ENCODE measurements around the gene ZNF622. TPM values are rescaled to one million over a fixed set of nuclear protein-coding genes. Genes with fewer than 3 reads are reported as not detected.
"Not testable (repeated sequence)": the region's sequence is repeated elsewhere in the genome, so short reads cannot be mapped to it uniquely, and the experiment has no call there.

Gene ZNF622
- total RNA-seq, 1 donor from 2014 or later, result 56.1 TPM

- intact Hi-C loops (cut with micrococcal nuclease), result loop anchor here (10.0 kb wide), 1 partner anchor 184 kb away; no protein-coding TSS in a partner anchor
- TF ChIP-seq CTCF (IDR thresholded peaks at IDR 0.05; ENCODE audit: borderline replicate concordance), result no peak
- H3K27ac ChIP-seq (replicated peaks), result no peak overlapping the region
- H3K9me3 ChIP-seq (replicated peaks), result no peaks in the 10 kb centered on the region
- DNase-seq, result no peak
- no peak overlapping the region for H3K4me3 ChIP-seq
- peaks cover 29% of the 10 kb centered on the region for H3K36me3 ChIP-seq
- no peaks in the 10 kb centered on the region for H3K27me3 ChIP-seq (ENCODE audit: low read depth)
- H3K4me1 ChIP-seq, result peaks cover 77% of the 10 kb centered on the region
Observed at GRCh38 chr5:16480821-16481538, 15.4 kb upstream of the ZNF622 start.

- H3K36me3 ChIP-seq, result peaks cover 35% of the 10 kb centered on the region
- no peaks in the 10 kb centered on the region for H3K27me3 ChIP-seq (ENCODE audit: low read depth)
- DNase-seq, result no peak
- intact Hi-C loops (cut with micrococcal nuclease), result loop anchor here (10.0 kb wide), 1 partner anchor 185 kb away; no protein-coding TSS in a partner anchor
- H3K27ac ChIP-seq (replicated peaks), result no peak overlapping the region
- TF ChIP-seq CTCF (IDR thresholded peaks at IDR 0.05; ENCODE audit: borderline replicate concordance), result no peak
- no peaks in the 10 kb centered on the region for H3K9me3 ChIP-seq (replicated peaks)
- H3K4me1 ChIP-seq, result peaks cover 70% of the 10 kb centered on the region
- no peak overlapping the region for H3K4me3 ChIP-seq
Observed at GRCh38 chr5:16480144-16480543, 14.5 kb upstream of the ZNF622 start.

- Histone ChIP-seq H3K4me3 (no peak overlapping the region), H3K9me3 (replicated peaks) (no peaks in the 10 kb centered on the region), H3K27ac (replicated peaks) (no peak overlapping the region), H3K27me3 (ENCODE audit: low read depth) (no peaks in the 10 kb centered on the region), H3K4me1 (peaks cover 68% of the 10 kb centered on the region), H3K36me3 (peaks cover 38% of the 10 kb centered on the region)
- TF ChIP-seq CTCF (IDR thresholded peaks at IDR 0.05; ENCODE audit: borderline replicate concordance), result no peak
- no peak for DNase-seq
- intact Hi-C loops (cut with micrococcal nuclease), result no loop called here
Observed at GRCh38 chr5:16477541-16477940, 11.9 kb upstream of the ZNF622 start.

GRCh38 chr5:16476417-16476816 is 10.8 kb upstream of the ZNF622 start:
- DNase-seq; H3K27ac ChIP-seq (replicated peaks); H3K9me3 ChIP-seq (replicated peaks); intact Hi-C loops (cut with micrococcal nuclease); H3K4me3 ChIP-seq; H3K27me3 ChIP-seq (ENCODE audit: low read depth): not testable (repeated sequence)
- Histone ChIP-seq H3K36me3 (peaks cover 38% of the 10 kb centered on the region), H3K4me1 (peaks cover 68% of the 10 kb centered on the region)

DNA sequence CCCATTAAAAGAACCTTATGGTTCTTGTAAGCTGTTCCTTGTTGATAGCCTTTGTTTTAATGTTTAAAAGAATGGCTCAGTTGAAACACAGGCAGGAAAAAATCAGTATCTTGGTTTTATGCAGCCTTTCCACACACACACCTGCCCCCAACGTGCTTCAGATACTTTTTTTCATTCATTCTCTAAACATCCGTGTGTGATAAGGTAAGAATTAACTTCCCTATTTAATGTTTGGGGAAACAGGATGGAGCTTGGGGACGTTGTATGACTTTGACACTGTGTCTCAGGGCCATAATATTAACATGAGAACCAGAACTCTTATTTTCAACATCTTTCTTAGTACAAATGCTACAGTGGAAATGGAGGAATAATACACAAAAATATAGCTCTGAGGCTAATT is 5.8 kb upstream of the ZNF622 start:
- H3K4me1 ChIP-seq, result peaks cover 77% of the 10 kb centered on the region
- no peak for DNase-seq

More for the DNA sequence above, 5.8 kb upstream of the ZNF622 start:
- Histone ChIP-seq H3K36me3 (peaks cover 14% of the 10 kb centered on the region), H3K9me3 (replicated peaks) (no peaks in the 10 kb centered on the region), H3K27ac (replicated peaks) (peak overlapping the region; percentile 93), H3K4me3 (no peak overlapping the region), H3K27me3 (ENCODE audit: low read depth) (no peaks in the 10 kb centered on the region)
- intact Hi-C loops (cut with micrococcal nuclease), result no loop called here
- no peak for TF ChIP-seq CTCF (IDR thresholded peaks at IDR 0.05; ENCODE audit: borderline replicate concordance)
